HEK293 (cell line): Measurements from ENCODE around the gene ADIPOR2.
A peak's percentile ranks its signal among the peaks of the same experiment; 100 is the strongest.

Source experiments
- CTCF ChIA-PET: fragments of 350-600 bp; formaldehyde crosslinking; extraction: SDS; loops from one replicate; lab custom pipeline; 2021; ENCODE audit warnings: antibody characterized with exemption; lab: Yijun Ruan, JAX
- POLR2A ChIA-PET: fragments of 300-600 bp; formaldehyde crosslinking; extraction: SDS; loops from one replicate; lab custom pipeline; 2020; ENCODE audit warnings: antibody characterized with exemption, inconsistent platforms; lab: Yijun Ruan, JAX
- H3K27ac ChIP-seq: fragments of 200-500 bp; sonication (Bioruptor generic); 2 replicates; pipeline ENCODE4 v1.5.1; 2014; ENCODE audit warnings: low read depth, low read length, control low read depth, inconsistent platforms; ENCODE audit errors: extremely low read depth
- H3K36me3 ChIP-seq, 2 experiments: fragments of 200-500 bp in 1 of 2; sonication (Bioruptor generic) in 1 of 2; 1 replicate in 1 of 2; 2 replicates in 1 of 2; pipeline ENCODE4 v1.5.1; 2014 to 2017; ENCODE audit warnings: inconsistent platforms in 2 of 2, low read length in 2 of 2; ENCODE audit not compliant: control insufficient read depth in 2 of 2, insufficient read depth in 1 of 2
- H3K4me1 ChIP-seq: fragments of 200-500 bp; sonication (Bioruptor generic); 2 replicates; pipeline ENCODE4 v1.5.1; 2014; ENCODE audit warnings: mild to moderate bottlenecking, low read length, inconsistent platforms; ENCODE audit not compliant: control insufficient read depth, insufficient read depth
- H3K4me3 ChIP-seq: 2 replicates; pipeline ENCODE4 v1.5.1; 2011; ENCODE audit warnings: low read depth, mild to moderate bottlenecking, control low read depth, low read length, moderate library complexity
- H3K9me3 ChIP-seq: fragments of 200-500 bp; sonication (Bioruptor generic); 2 replicates; pipeline ENCODE4 v1.5.1; 2014; ENCODE audit warnings: low read depth, low read length, inconsistent platforms; ENCODE audit not compliant: control insufficient read depth, insufficient read depth
- GFI1B ChIP-seq: fragments of 450-650 bp; formaldehyde crosslinking; IDR thresholded peaks from 2 replicates; pipeline ENCODE4 v1.5.1; 2016; ENCODE audit warnings: missing biosample characterization, missing genetic modification characterization
- GLIS1 ChIP-seq: fragments of 450-650 bp; formaldehyde crosslinking; IDR thresholded peaks from 2 replicates; pipeline ENCODE4 v1.5.1; 2016; ENCODE audit warnings: missing biosample characterization, missing genetic modification characterization
- GLIS2 ChIP-seq: fragments of 450-650 bp; formaldehyde crosslinking; IDR thresholded peaks from 2 replicates; pipeline ENCODE4 v1.5.1; 2016; ENCODE audit warnings: missing biosample characterization, missing genetic modification characterization
- MZF1 ChIP-seq: fragments of 450-650 bp; formaldehyde crosslinking; IDR thresholded peaks from 2 replicates; pipeline ENCODE4 v1.5.1; 2017; ENCODE audit warnings: missing biosample characterization, missing genetic modification characterization, borderline replicate concordance
- YY2 ChIP-seq: fragments of 450-650 bp; formaldehyde crosslinking; IDR thresholded peaks from 2 replicates; pipeline ENCODE4 v1.5.1; 2016; ENCODE audit warnings: missing biosample characterization, missing genetic modification characterization
- ZBTB48 ChIP-seq: fragments of 450-650 bp; formaldehyde crosslinking; IDR thresholded peaks from 2 replicates; pipeline ENCODE4 v1.5.1; 2016; ENCODE audit warnings: missing biosample characterization, missing genetic modification characterization
- ZFP37 ChIP-seq: fragments of 450-650 bp; formaldehyde crosslinking; IDR thresholded peaks from 2 replicates; pipeline ENCODE4 v1.5.1; 2016; ENCODE audit warnings: missing biosample characterization, missing genetic modification characterization
- ZFP69B ChIP-seq: fragments of 450-650 bp; formaldehyde crosslinking; IDR thresholded peaks from 2 replicates; pipeline ENCODE4 v1.5.1; 2016; ENCODE audit warnings: missing biosample characterization, missing genetic modification characterization
- ZNF114 ChIP-seq: fragments of 450-650 bp; formaldehyde crosslinking; IDR thresholded peaks from 2 replicates; pipeline ENCODE4 v1.5.0; 2017; ENCODE audit warnings: missing biosample characterization, missing genetic modification characterization
- ZNF121 ChIP-seq: fragments of 450-650 bp; formaldehyde crosslinking; IDR thresholded peaks from 2 replicates; pipeline ENCODE4 v1.5.1; 2016; ENCODE audit warnings: missing biosample characterization, missing genetic modification characterization
- ZNF138 ChIP-seq: fragments of 450-650 bp; formaldehyde crosslinking; IDR thresholded peaks from 2 replicates; pipeline ENCODE4 v1.5.1; 2016; ENCODE audit warnings: missing biosample characterization, missing genetic modification characterization, borderline replicate concordance
- ZNF155 ChIP-seq: fragments of 450-650 bp; formaldehyde crosslinking; IDR thresholded peaks from 2 replicates; pipeline ENCODE4 v1.5.1; 2016; ENCODE audit warnings: missing biosample characterization, missing genetic modification characterization
- ZNF169 ChIP-seq: fragments of 450-650 bp; formaldehyde crosslinking; IDR thresholded peaks from 2 replicates; pipeline ENCODE4 v1.5.1; 2016; ENCODE audit warnings: missing biosample characterization, missing genetic modification characterization
- ZNF19 ChIP-seq: fragments of 450-650 bp; formaldehyde crosslinking; IDR thresholded peaks from 2 replicates; pipeline ENCODE4; 2016; ENCODE audit warnings: missing biosample characterization, missing genetic modification characterization, low read depth
- ZNF266 ChIP-seq: fragments of 450-650 bp; formaldehyde crosslinking; IDR thresholded peaks from 2 replicates; pipeline ENCODE4 v1.5.1; 2016; ENCODE audit warnings: missing biosample characterization, missing genetic modification characterization, low read depth
- ZNF341 ChIP-seq: fragments of 450-650 bp; formaldehyde crosslinking; IDR thresholded peaks from 2 replicates; pipeline ENCODE4; 2016; ENCODE audit warnings: low read depth, missing biosample characterization, missing genetic modification characterization
- ZNF354C ChIP-seq: fragments of 450-650 bp; formaldehyde crosslinking; IDR thresholded peaks from 2 replicates; pipeline ENCODE4 v1.5.1; 2016; ENCODE audit warnings: missing biosample characterization, missing genetic modification characterization, low read depth, borderline replicate concordance
- ZNF394 ChIP-seq: fragments of 450-650 bp; formaldehyde crosslinking; IDR thresholded peaks from 2 replicates; pipeline ENCODE4 v1.5.1; 2016; ENCODE audit warnings: missing biosample characterization, missing genetic modification characterization, mild to moderate bottlenecking, moderate library complexity, borderline replicate concordance
- ZNF624 ChIP-seq: fragments of 450-650 bp; formaldehyde crosslinking; IDR thresholded peaks from 2 replicates; pipeline ENCODE4 v1.5.1; 2017; ENCODE audit warnings: missing biosample characterization, missing genetic modification characterization
- ZNF670 ChIP-seq: fragments of 450-650 bp; formaldehyde crosslinking; IDR thresholded peaks from 2 replicates; pipeline ENCODE4 v1.5.1; 2016; ENCODE audit warnings: missing biosample characterization, missing genetic modification characterization, low read depth
- ZNF791 ChIP-seq: fragments of 450-650 bp; formaldehyde crosslinking; IDR thresholded peaks from 2 replicates; pipeline ENCODE4 v1.5.1; 2016; ENCODE audit warnings: missing biosample characterization, missing genetic modification characterization
- ZSCAN23 ChIP-seq: fragments of 450-650 bp; formaldehyde crosslinking; IDR thresholded peaks from 2 replicates; pipeline ENCODE4 v1.5.1; 2016; ENCODE audit warnings: missing biosample characterization, missing genetic modification characterization
- TF ChIP-seq, protein P1 (sequence below): fragments of 450-650 bp; formaldehyde crosslinking; IDR thresholded peaks from 2 replicates; pipeline ENCODE4 v1.5.1; 2016; ENCODE audit warnings: missing biosample characterization, missing genetic modification characterization
- TF ChIP-seq, protein P2 (sequence below): fragments of 450-650 bp; formaldehyde crosslinking; IDR thresholded peaks from 2 replicates; pipeline ENCODE4 v1.5.1; 2016; ENCODE audit warnings: missing biosample characterization, missing genetic modification characterization
- TF ChIP-seq, protein P3 (sequence below): fragments of 450-650 bp; formaldehyde crosslinking; IDR thresholded peaks from 2 replicates; pipeline ENCODE4 v1.5.1; 2016; ENCODE audit warnings: missing biosample characterization, missing genetic modification characterization

Gene ADIPOR2

DNA sequence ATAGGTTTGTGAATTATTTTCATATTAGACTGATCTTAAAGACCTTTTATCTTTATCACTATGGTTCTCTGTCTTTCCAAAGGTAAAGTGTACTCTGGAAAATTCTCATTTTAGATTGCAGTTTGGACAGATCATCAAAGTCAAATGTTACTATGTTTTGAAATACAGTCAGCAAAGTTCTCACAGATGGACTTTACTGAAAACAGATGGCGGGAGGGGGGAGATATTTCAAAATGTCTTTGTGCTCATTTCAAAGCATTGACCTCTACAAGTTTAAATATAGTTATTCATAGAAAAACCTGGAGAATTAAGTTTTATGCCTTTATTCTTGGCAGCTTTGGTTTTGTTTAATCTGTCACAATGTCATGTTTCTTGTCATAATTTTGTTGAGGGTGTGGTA lies 77.7 kb downstream of the ADIPOR2 start:
- peaks cover 0 to 4% of the 10 kb centered on the region in 2 experiments; a peak in 2 of 3 replicates for H3K36me3 ChIP-seq
- H3K4me1 ChIP-seq = peaks cover 7% of the 10 kb centered on the region
- ChIA-PET POLR2A (no interaction called here), CTCF (interaction anchor here (0.7 kb wide), 2 partner anchors 82 to 116 kb away, joined by 3 read pairs; no protein-coding TSS in a partner anchor)
- H3K27ac ChIP-seq = no peak overlapping the region
- H3K9me3 ChIP-seq = no peaks in the 10 kb centered on the region
- no peak for TF ChIP-seq ZNF670 (tag by site-specific recombination)
- no peak for TF ChIP-seq ZNF114 (tag by site-specific recombination)
- TF ChIP-seq ZNF19 = no peak
- no peak for TF ChIP-seq ZNF138 (tag by site-specific recombination)
- TF ChIP-seq, protein P1, sequence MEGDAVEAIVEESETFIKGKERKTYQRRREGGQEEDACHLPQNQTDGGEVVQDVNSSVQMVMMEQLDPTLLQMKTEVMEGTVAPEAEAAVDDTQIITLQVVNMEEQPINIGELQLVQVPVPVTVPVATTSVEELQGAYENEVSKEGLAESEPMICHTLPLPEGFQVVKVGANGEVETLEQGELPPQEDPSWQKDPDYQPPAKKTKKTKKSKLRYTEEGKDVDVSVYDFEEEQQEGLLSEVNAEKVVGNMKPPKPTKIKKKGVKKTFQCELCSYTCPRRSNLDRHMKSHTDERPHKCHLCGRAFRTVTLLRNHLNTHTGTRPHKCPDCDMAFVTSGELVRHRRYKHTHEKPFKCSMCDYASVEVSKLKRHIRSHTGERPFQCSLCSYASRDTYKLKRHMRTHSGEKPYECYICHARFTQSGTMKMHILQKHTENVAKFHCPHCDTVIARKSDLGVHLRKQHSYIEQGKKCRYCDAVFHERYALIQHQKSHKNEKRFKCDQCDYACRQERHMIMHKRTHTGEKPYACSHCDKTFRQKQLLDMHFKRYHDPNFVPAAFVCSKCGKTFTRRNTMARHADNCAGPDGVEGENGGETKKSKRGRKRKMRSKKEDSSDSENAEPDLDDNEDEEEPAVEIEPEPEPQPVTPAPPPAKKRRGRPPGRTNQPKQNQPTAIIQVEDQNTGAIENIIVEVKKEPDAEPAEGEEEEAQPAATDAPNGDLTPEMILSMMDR = no peak
- TF ChIP-seq ZNF341 (tag by site-specific recombination) = no peak
- TF ChIP-seq ZFP69B (tag by site-specific recombination) = no peak
- no peak overlapping the region for H3K4me3 ChIP-seq

DNA sequence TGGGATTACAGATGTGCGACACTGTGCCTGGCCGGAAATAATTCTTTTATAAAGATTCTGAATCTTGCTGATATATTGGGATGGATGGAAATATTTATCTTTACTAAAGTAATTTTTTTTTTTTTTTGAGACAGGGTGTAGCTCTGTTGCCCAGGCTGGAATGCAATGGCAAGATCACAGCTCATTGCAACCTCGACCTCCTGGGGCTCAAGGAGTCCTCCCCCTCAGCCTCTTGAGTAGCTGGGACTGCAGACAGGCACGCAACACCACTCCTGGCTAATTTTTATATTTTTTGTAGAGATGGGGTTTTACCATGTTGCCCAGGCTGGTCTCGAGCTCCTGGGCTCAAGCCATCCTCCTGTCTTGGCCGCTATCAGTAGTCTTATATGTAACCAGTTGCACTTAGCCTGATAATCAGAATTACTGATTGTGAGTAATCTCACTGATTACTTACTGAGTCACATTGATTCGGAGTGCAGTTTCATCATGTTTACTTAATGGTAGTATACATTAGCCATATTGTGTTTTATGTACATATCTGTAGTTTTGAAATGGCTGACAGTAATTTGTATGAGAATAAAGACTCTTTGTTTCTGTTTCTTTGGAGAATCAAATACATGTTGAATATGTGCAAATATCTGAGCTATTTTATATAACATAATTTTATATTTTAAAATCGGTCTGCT lies 79.1 kb downstream of the ADIPOR2 start:
- ChIA-PET POLR2A (no interaction called here), CTCF (interaction anchor here (0.6 kb wide), 1 partner anchor 855 kb away, joined by 4 read pairs; no protein-coding TSS in a partner anchor)
- H3K27ac ChIP-seq = no peak overlapping the region
- H3K4me1 ChIP-seq = peaks cover 7% of the 10 kb centered on the region
- H3K4me3 ChIP-seq = no peak overlapping the region
- H3K36me3 ChIP-seq = peaks cover 0 to 4% of the 10 kb centered on the region in 2 experiments; a peak in 2 of 3 replicates
- TF ChIP-seq GLIS1 (peak; percentile 31; the same call in 1 of the 2 replicates), ZNF155 (no peak)
- H3K9me3 ChIP-seq = no peaks in the 10 kb centered on the region

DNA sequence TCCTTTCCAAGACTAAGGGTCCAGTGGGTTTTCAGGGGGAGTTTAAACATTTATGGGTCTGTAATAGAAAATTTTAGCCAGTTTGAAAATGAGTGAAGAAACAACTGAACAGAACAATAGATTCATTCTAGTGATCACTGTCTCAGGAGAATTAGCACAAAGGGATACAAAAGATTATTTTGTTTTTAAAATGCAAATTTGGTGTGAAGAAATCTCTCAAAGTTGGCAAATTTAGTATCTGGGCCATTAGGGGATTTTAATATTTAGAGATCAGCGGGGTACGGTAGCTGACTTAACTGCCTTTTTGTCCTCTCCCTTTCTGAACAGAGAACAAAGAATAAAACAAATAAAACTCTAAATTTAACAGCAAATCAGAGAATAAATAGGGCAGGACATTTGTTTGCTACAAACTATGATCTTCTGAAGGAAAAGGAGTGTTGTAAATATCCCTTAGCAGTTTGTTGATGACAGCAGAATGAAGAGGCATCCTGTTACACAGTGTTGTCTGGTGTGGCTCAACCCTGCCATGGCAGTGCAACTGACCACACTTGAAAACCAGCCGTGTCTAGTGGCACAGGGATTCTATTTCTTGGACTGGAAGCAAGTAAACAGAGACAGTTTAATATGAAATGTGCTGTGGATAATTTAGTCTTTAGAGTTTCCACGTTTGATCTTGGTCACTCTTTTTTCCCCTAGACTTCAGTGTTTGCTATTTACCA lies 83.2 kb downstream of the ADIPOR2 start:
- POLR2A ChIA-PET = no interaction called here
- H3K4me3 ChIP-seq = no peak overlapping the region
- peaks cover 7% of the 10 kb centered on the region; the same call in 1 of the 2 replicates for H3K4me1 ChIP-seq
- TF ChIP-seq ZNF121 (tag by site-specific recombination) = no peak
- TF ChIP-seq, protein P2, sequence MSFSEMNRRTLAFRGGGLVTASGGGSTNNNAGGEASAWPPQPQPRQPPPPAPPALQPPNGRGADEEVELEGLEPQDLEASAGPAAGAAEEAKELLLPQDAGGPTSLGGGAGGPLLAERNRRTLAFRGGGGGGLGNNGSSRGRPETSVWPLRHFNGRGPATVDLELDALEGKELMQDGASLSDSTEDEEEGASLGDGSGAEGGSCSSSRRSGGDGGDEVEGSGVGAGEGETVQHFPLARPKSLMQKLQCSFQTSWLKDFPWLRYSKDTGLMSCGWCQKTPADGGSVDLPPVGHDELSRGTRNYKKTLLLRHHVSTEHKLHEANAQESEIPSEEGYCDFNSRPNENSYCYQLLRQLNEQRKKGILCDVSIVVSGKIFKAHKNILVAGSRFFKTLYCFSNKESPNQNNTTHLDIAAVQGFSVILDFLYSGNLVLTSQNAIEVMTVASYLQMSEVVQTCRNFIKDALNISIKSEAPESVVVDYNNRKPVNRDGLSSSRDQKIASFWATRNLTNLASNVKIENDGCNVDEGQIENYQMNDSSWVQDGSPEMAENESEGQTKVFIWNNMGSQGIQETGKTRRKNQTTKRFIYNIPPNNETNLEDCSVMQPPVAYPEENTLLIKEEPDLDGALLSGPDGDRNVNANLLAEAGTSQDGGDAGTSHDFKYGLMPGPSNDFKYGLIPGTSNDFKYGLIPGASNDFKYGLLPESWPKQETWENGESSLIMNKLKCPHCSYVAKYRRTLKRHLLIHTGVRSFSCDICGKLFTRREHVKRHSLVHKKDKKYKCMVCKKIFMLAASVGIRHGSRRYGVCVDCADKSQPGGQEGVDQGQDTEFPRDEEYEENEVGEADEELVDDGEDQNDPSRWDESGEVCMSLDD (tag by site-specific recombination) = no peak
- no peak for TF ChIP-seq MZF1
- no peak for TF ChIP-seq ZBTB48 (tag by site-specific recombination)
- TF ChIP-seq ZNF791 (tag by site-specific recombination) = no peak
- no peak for TF ChIP-seq ZNF266 (tag by site-specific recombination)
- TF ChIP-seq ZNF394 (tag by site-specific recombination) = no peak
- TF ChIP-seq, protein P3, sequence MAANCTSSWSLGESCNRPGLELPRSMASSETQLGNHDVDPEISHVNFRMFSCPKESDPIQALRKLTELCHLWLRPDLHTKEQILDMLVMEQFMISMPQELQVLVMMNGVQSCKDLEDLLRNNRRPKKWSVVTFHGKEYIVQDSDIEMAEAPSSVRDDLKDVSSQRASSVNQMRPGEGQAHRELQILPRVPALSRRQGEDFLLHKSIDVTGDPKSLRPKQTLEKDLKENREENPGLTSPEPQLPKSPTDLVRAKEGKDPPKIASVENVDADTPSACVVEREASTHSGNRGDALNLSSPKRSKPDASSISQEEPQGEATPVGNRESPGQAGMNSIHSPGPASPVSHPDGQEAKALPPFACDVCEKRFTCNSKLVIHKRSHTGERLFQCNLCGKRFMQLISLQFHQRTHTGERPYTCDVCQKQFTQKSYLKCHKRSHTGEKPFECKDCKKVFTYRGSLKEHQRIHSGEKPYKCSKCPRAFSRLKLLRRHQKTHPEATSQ = no peak
- no peak for TF ChIP-seq GLIS2
- no peak for TF ChIP-seq ZSCAN23 (tag by site-specific recombination)
- no peak for TF ChIP-seq ZFP37
- TF ChIP-seq GLIS1 = no peak
- TF ChIP-seq ZNF169 (tag by site-specific recombination) = no peak
- no peak for TF ChIP-seq ZNF624
- TF ChIP-seq YY2 (tag by site-specific recombination) = no peak
- TF ChIP-seq GFI1B = no peak
- no peak for TF ChIP-seq ZNF354C (tag by site-specific recombination)
- TF ChIP-seq, all 188 proteins: peak for 0
- Histone ChIP-seq H3K9me3 (no peaks in the 10 kb centered on the region), H3K36me3 (peaks cover 0 to 8% of the 10 kb centered on the region in 2 experiments; a peak in 2 of 3 replicates), H3K27ac (no peak overlapping the region)
- CTCF ChIA-PET = interaction anchor here (1.3 kb wide), 1 partner anchor 17 kb away, joined by 7 read pairs; no protein-coding TSS in a partner anchor
